Bronchial epithelial cell (primary cell): Measurements from ENCODE around the gene ITPR2. TPM values are rescaled to one million over a fixed set of nuclear protein-coding genes. Genes with fewer than 3 reads are reported as not detected.
"Not testable (repeated sequence)": the region's sequence is repeated elsewhere in the genome, so short reads cannot be mapped to it uniquely, and the experiment has no call there.

Experiments
- DNase-seq: peaks from one replicate; pipeline ENCODE4 v3.0.0-alpha.2; 2010; ENCODE audit warnings: low read depth
- FAIRE-seq: peaks from 2 replicates; lab custom pipeline; 2011; peaks lifted over from hg19 to GRCh38; lab: Jason Lieb, UNC
- H3K27me3 ChIP-seq: 2 replicates; pipeline ENCODE4 v1.5.1; 2011; ENCODE audit warnings: low read length; ENCODE audit not compliant: control insufficient read depth, insufficient read depth
- H3K36me3 ChIP-seq: 2 replicates; pipeline ENCODE4 v1.5.1; 2011; ENCODE audit warnings: low read length; ENCODE audit not compliant: control insufficient read depth, insufficient read depth
- H3K4me3 ChIP-seq: 2 replicates; pipeline ENCODE4 v1.5.1; 2011; ENCODE audit warnings: mild to moderate bottlenecking, low read depth, low read length, control low read depth
- total RNA-seq: library from RNA; depleted of rRNA; stranded (reverse); fragments of >200 nt; gene quantifications from 2 replicates; pipeline ENCODE4 v1.2.1, GENCODE V29; 2014
- TF ChIP-seq, protein P1 (sequence below): IDR thresholded peaks from 2 replicates; pipeline ENCODE4 v1.5.1; 2011; ENCODE audit warnings: mild to moderate bottlenecking, moderate library complexity, low read length, control low read depth, inconsistent platforms; ENCODE audit not compliant: insufficient read depth, severe bottlenecking

The ITPR2 gene
- total RNA-seq, 1 donor from 2014 or later = 5.8 TPM

DNA sequence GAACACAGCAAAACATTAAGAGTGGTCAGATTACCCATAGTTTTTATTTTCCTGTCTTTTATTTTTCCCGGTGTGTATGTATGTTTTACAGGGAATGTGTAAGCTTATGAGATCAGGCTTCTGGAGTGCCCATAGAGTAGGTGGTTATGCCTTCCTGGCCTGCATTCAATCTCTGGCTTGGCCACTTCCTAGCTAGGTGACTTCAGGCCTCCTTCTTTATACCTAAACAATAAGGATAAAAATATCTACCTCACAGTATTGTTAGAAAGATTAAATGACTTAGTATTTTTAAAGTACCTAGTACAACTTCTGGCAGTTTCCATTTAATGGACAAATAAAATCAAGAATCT, 42.4 kb downstream of the ITPR2 start:
- no peak overlapping the region for H3K4me3 ChIP-seq
- TF ChIP-seq, protein P1, sequence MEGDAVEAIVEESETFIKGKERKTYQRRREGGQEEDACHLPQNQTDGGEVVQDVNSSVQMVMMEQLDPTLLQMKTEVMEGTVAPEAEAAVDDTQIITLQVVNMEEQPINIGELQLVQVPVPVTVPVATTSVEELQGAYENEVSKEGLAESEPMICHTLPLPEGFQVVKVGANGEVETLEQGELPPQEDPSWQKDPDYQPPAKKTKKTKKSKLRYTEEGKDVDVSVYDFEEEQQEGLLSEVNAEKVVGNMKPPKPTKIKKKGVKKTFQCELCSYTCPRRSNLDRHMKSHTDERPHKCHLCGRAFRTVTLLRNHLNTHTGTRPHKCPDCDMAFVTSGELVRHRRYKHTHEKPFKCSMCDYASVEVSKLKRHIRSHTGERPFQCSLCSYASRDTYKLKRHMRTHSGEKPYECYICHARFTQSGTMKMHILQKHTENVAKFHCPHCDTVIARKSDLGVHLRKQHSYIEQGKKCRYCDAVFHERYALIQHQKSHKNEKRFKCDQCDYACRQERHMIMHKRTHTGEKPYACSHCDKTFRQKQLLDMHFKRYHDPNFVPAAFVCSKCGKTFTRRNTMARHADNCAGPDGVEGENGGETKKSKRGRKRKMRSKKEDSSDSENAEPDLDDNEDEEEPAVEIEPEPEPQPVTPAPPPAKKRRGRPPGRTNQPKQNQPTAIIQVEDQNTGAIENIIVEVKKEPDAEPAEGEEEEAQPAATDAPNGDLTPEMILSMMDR = no peak
- FAIRE-seq (no peak), DNase-seq (peak; percentile 15)
- no peaks in the 10 kb centered on the region for H3K27me3 ChIP-seq
- H3K36me3 ChIP-seq = no peaks in the 10 kb centered on the region

DNA sequence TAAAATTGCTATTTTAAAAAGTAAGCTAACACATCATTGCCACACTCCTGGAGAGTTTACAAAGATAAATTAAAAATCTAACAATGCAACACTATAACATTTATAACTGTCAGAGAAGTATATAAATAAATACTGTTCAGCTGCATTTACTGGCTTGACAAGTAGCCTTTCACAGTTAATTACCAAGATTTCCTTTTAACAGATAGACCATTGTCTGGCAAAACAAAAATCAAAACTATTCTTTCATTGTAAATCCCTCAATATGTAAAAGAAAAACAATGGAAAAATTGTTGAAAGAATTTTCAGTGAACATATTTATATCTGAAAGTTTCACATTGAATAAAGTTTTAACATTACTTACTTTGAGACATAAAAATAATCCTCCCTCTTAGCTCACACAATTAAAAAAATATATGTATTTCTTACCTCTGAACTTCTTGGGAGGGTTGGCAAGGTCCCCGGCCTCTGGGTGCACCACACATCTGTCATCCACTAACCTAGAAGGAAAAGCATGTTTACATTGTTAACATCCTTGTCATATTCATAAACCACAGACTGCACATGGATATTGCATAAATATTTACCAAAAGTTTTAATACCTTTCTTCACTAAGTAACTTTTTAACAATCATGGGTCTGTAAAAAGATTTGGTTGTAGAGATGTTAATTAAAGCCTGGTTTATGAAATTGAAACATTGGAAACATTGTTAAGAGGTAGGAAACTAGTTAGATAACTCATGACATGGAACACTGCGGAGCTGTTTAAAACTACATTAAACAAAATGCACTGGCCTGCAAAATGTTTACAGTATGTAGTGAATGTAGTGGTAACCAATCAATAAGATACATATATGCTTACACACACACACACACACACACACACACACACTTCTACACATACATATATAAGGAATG, 43.0 kb downstream of the ITPR2 start:
- FAIRE-seq (no peak), DNase-seq (peak; percentile 80)

GRCh38 chr12:26786865-26787514, 46.0 kb downstream of the ITPR2 start:
- DNase-seq = peak; percentile 84
- FAIRE-seq = no peak
- TF ChIP-seq, protein P1 = no peak
- Histone ChIP-seq H3K27me3 (no peaks in the 10 kb centered on the region), H3K36me3 (no peaks in the 10 kb centered on the region), H3K4me3 (no peak overlapping the region)

More for the DNA sequence above, 43.0 kb downstream of the ITPR2 start:
- TF ChIP-seq, protein P1 = no peak
- Histone ChIP-seq H3K36me3 (no peaks in the 10 kb centered on the region), H3K4me3 (no peak overlapping the region), H3K27me3 (no peaks in the 10 kb centered on the region)

GRCh38 chr12:26786491-26786864, 46.5 kb downstream of the ITPR2 start:
- no peak for FAIRE-seq
- TF ChIP-seq, protein P1 = no peak
- DNase-seq = no peak

DNA sequence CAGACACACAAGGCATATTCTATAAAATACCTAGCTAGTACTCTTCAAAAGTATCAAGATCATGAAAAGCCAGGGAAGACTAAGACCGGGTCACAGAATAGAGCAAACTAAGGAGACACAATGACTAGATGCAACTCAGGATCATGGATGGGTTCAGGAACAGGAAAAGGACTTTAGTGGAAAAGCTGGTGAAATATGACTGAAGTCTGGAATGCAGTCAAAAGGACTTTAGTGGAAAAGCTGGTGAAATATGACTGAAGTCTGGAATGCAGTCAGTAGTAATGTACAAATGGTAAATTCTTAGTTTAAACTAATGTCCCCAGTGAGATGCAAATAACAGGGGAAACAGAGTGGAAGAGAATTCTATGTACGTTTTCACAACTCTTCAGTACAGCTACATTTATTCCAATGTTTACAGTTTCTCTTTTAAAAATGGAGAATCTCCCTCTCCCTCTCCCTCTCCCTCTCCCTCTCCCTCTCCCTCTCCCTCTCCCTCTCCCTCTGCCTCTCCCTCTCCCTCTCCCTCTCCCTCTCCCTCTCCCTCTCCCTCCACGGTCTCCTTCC, 49.1 kb downstream of the ITPR2 start:
- not testable (repeated sequence) for H3K36me3 ChIP-seq, FAIRE-seq, DNase-seq, H3K4me3 ChIP-seq, H3K27me3 ChIP-seq

More at GRCh38 chr12:26786491-26786864, 46.5 kb downstream of the ITPR2 start:
- Histone ChIP-seq H3K4me3 (no peak overlapping the region), H3K27me3 (no peaks in the 10 kb centered on the region), H3K36me3 (no peaks in the 10 kb centered on the region)

- no peak overlapping the region for H3K4me3 ChIP-seq
- no peaks in the 10 kb centered on the region for H3K36me3 ChIP-seq
- no peaks in the 10 kb centered on the region for H3K27me3 ChIP-seq
- TF ChIP-seq, protein P1 = no peak
- FAIRE-seq (no peak), DNase-seq (no peak)
Measured at GRCh38 chr12:26783131-26783526, 49.9 kb downstream of the ITPR2 start.
